IMR-90 (cell line): Measurements from ENCODE around the gene IQSEC1.

ENCODE experiments used
- BHLHE40 ChIP-seq: fragments of 150-350 bp; IDR thresholded peaks from 2 replicates; pipeline ENCODE4 v1.6.1; 2016; ENCODE audit warnings: mild to moderate bottlenecking, low read depth, low read length
- CEBPB ChIP-seq: IDR thresholded peaks from 2 replicates; pipeline ENCODE4 v1.6.1; 2012; ENCODE audit warnings: low read depth, low read length, improper control_type of control experiment
- MAFK ChIP-seq: IDR thresholded peaks from 2 replicates; pipeline ENCODE4 v1.6.1; 2012; ENCODE audit warnings: low read depth, low read length, improper control_type of control experiment
- MAZ ChIP-seq: IDR thresholded peaks from 2 replicates; pipeline ENCODE4 v1.6.1; 2012; ENCODE audit warnings: low read depth, mild to moderate bottlenecking, low read length, improper control_type of control experiment, moderate library complexity, borderline replicate concordance
- MXI1 ChIP-seq: IDR thresholded peaks from 2 replicates; pipeline ENCODE4 v1.6.1; 2012; ENCODE audit warnings: low read depth, mild to moderate bottlenecking, low read length, moderate library complexity, borderline replicate concordance
- NFE2L2 ChIP-seq: fragments of 150-350 bp; IDR thresholded peaks from 2 replicates; pipeline ENCODE4 v1.6.1; 2016; ENCODE audit warnings: low read depth, mild to moderate bottlenecking, low read length
- POLR2A ChIP-seq: IDR thresholded peaks from 2 replicates; pipeline ENCODE4 v1.6.1; 2012; ENCODE audit warnings: mild to moderate bottlenecking, low read depth, low read length
- RAD21 ChIP-seq: IDR thresholded peaks from 2 replicates; pipeline ENCODE4 v1.6.1; 2012; ENCODE audit warnings: low read length, improper control_type of control experiment
- RCOR1 ChIP-seq: IDR thresholded peaks from 2 replicates; pipeline ENCODE4 v1.6.1; 2012; ENCODE audit warnings: mild to moderate bottlenecking, low read length, improper control_type of control experiment; ENCODE audit not compliant: insufficient replicate concordance
- SMC3 ChIP-seq: fragments of 150-350 bp; IDR thresholded peaks from 2 replicates; pipeline ENCODE4 v1.6.1; 2016; ENCODE audit warnings: low read depth, mild to moderate bottlenecking, antibody characterized with exemption, low read length, moderate library complexity
- USF2 ChIP-seq: fragments of 150-350 bp; IDR thresholded peaks from 2 replicates; pipeline ENCODE4 v1.6.1; 2017; ENCODE audit warnings: mild to moderate bottlenecking, antibody characterized with exemption, low read length, low read depth
- TF ChIP-seq, protein P1 (sequence below): conservative IDR thresholded peaks from 2 replicates; pipeline ENCODE4 v1.5.1; 2012; ENCODE audit warnings: mild to moderate bottlenecking, low read depth, low read length, improper control_type of control experiment

DNA sequence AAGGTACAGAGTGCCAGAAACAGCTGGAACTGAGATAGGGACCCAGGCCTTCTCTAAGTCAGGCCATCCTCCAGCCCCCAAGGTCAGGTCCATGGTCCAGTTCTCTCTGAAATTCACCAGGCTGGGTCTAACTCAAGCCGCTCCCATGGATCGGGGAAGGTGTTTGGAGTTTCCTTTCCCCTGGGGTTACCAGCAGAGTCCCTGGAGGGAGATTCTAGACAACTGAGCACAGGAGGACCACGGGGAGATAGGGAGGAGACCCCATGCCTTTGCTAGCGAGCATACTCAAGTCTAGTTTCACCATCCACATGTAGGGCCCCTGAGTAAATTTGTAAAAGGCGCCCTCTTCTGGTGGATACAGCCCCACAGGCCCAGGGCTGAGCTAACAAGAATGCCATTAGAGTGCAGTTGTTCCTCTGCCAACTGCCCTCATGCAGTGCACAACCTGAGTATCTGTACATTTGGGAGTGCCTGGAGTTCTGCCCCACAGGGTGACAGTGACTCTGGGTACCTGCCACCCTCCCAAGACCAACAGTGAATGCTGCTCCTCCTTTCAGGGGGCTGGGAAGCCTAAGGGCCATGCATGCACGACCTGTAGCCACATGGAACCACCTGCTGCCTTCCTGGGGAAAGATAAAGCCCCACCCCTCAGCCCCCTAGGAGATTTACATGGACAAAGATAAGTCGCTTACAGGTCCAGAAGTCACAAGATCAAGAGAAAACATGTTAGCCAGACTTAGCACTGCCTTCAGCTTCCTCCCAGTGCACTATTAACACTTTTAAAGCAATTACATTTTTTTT, 89.0 kb downstream of the IQSEC1 start:
- TF ChIP-seq, protein P1, sequence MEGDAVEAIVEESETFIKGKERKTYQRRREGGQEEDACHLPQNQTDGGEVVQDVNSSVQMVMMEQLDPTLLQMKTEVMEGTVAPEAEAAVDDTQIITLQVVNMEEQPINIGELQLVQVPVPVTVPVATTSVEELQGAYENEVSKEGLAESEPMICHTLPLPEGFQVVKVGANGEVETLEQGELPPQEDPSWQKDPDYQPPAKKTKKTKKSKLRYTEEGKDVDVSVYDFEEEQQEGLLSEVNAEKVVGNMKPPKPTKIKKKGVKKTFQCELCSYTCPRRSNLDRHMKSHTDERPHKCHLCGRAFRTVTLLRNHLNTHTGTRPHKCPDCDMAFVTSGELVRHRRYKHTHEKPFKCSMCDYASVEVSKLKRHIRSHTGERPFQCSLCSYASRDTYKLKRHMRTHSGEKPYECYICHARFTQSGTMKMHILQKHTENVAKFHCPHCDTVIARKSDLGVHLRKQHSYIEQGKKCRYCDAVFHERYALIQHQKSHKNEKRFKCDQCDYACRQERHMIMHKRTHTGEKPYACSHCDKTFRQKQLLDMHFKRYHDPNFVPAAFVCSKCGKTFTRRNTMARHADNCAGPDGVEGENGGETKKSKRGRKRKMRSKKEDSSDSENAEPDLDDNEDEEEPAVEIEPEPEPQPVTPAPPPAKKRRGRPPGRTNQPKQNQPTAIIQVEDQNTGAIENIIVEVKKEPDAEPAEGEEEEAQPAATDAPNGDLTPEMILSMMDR, result peak; percentile 81
- TF ChIP-seq POLR2A (no peak), SMC3 (peak; percentile 70), RCOR1 (no peak), RAD21 (peak; percentile 74), NFE2L2 (no peak), USF2 (no peak), CEBPB (no peak), MXI1 (0 out of 2 replicates have a peak, but pooled peaks have one; percentile 15), MAZ (no peak), BHLHE40 (no peak), MAFK (no peak)
